ENCODE data around the gene COL19A1.

COL19A1 gene

GRCh38 chr6:70183538-70183937 lies 317.2 kb downstream of the COL19A1 start:
- no peaks in the 10 kb centered on the region for H3K36me3 ChIP-seq (ENCODE audit: low read length)

GRCh38 chr6:70184723-70185122 lies 318.4 kb downstream of the COL19A1 start:
- no peak overlapping the region for H2AFZ ChIP-seq (ENCODE audit: low read depth, low read length, severe bottlenecking)
- H3K9me2 ChIP-seq (replicated peaks; ENCODE audit: insufficient read depth, low read length): no peaks in the 10 kb centered on the region
- no peak overlapping the region for H3K4me2 ChIP-seq (ENCODE audit: low read depth, low read length, poor library complexity, severe bottlenecking)
- H3K9ac ChIP-seq (ENCODE audit: low read length): no peak overlapping the region
- H3K9me3 ChIP-seq (ENCODE audit: insufficient read depth, low read length): no peaks in the 10 kb centered on the region
- TF ChIP-seq EZH2phosphoT487 (conservative IDR thresholded peaks at IDR 0.05; ENCODE audit: low read length) (no peak), CTCF (IDR thresholded peaks at IDR 0.05; ENCODE audit: insufficient read depth, low read length, poor library complexity, severe bottlenecking) (no peak)
- no peaks in the 10 kb centered on the region for H3F3A ChIP-seq (ENCODE audit: insufficient read depth)
- H3K4me3 ChIP-seq (ENCODE audit: insufficient read depth, low read length, poor library complexity, severe bottlenecking): no peak overlapping the region
- no peaks in the 10 kb centered on the region for H4K20me1 ChIP-seq (ENCODE audit: low read depth, low read length)
- H3K27me3 ChIP-seq (ENCODE audit: low read length): no peaks in the 10 kb centered on the region
- H3K27ac ChIP-seq (ENCODE audit: low read depth, low read length): no peak overlapping the region
- H3K36me3 ChIP-seq (ENCODE audit: low read length): no peaks in the 10 kb centered on the region
- no peaks in the 10 kb centered on the region for H3K79me2 ChIP-seq (ENCODE audit: insufficient read depth, low read length)

More at GRCh38 chr6:70183538-70183937, 317.2 kb downstream of the COL19A1 start:
- Histone ChIP-seq H3K9me2 (replicated peaks; ENCODE audit: insufficient read depth, low read length) (no peaks in the 10 kb centered on the region), H3K79me2 (ENCODE audit: insufficient read depth, low read length) (no peaks in the 10 kb centered on the region), H3F3A (ENCODE audit: insufficient read depth) (no peaks in the 10 kb centered on the region), H3K4me2 (ENCODE audit: low read depth, low read length, poor library complexity, severe bottlenecking) (no peak overlapping the region), H3K9ac (ENCODE audit: low read length) (no peak overlapping the region), H3K27ac (ENCODE audit: low read depth, low read length) (no peak overlapping the region), H3K4me3 (ENCODE audit: insufficient read depth, low read length, poor library complexity, severe bottlenecking) (no peak overlapping the region), H4K20me1 (ENCODE audit: low read depth, low read length) (no peaks in the 10 kb centered on the region), H3K27me3 (ENCODE audit: low read length) (no peaks in the 10 kb centered on the region), H2AFZ (ENCODE audit: low read depth, low read length, severe bottlenecking) (no peak overlapping the region), H3K9me3 (ENCODE audit: insufficient read depth, low read length) (no peaks in the 10 kb centered on the region)
- TF ChIP-seq CTCF (IDR thresholded peaks at IDR 0.05; ENCODE audit: insufficient read depth, low read length, poor library complexity, severe bottlenecking) (no peak), EZH2phosphoT487 (conservative IDR thresholded peaks at IDR 0.05; ENCODE audit: low read length) (no peak)

- H3F3A ChIP-seq (ENCODE audit: insufficient read depth): no peaks in the 10 kb centered on the region
- H3K4me3 ChIP-seq (ENCODE audit: insufficient read depth, low read length, poor library complexity, severe bottlenecking): no peak overlapping the region
- H3K4me2 ChIP-seq (ENCODE audit: low read depth, low read length, poor library complexity, severe bottlenecking): no peak overlapping the region
- H3K9me3 ChIP-seq (ENCODE audit: insufficient read depth, low read length): no peaks in the 10 kb centered on the region
- H3K9me2 ChIP-seq (replicated peaks; ENCODE audit: insufficient read depth, low read length): no peaks in the 10 kb centered on the region
- no peak overlapping the region for H3K9ac ChIP-seq (ENCODE audit: low read length)
- no peaks in the 10 kb centered on the region for H3K36me3 ChIP-seq (ENCODE audit: low read length)
- H4K20me1 ChIP-seq (ENCODE audit: low read depth, low read length): no peaks in the 10 kb centered on the region
- no peak overlapping the region for H2AFZ ChIP-seq (ENCODE audit: low read depth, low read length, severe bottlenecking)
- no peak for TF ChIP-seq EZH2phosphoT487 (conservative IDR thresholded peaks at IDR 0.05; ENCODE audit: low read length)
- TF ChIP-seq CTCF (IDR thresholded peaks at IDR 0.05; ENCODE audit: insufficient read depth, low read length, poor library complexity, severe bottlenecking): no peak
- H3K27ac ChIP-seq (ENCODE audit: low read depth, low read length): no peak overlapping the region
- H3K27me3 ChIP-seq (ENCODE audit: low read length): no peaks in the 10 kb centered on the region
- H3K79me2 ChIP-seq (ENCODE audit: insufficient read depth, low read length): no peaks in the 10 kb centered on the region
Measured at GRCh38 chr6:70186461-70186860, 320.1 kb downstream of the COL19A1 start.

All from SU-DHL-6 (cell line).